Liver (tissue), 3 donors: ENCODE data around the gene MTRF1L.

Source experiments
- CTCF ChIP-seq: fragments of 150-350 bp; IDR thresholded peaks from 2 replicates; pipeline ENCODE4 v1.5.1; 2017; ENCODE audit warnings: improper control_type of control experiment, low read depth, low read length; ENCODE audit not compliant: missing input control
- EGR1 ChIP-seq, 2 donors: IDR thresholded peaks; 2 replicates each; pipeline ENCODE4 v1.6.1; 2016 to 2018; ENCODE audit warnings: antibody characterized with exemption in 2 of 2, low read depth in 2 of 2
- GABPA ChIP-seq, 2 donors: IDR thresholded peaks in 1 of 2; conservative IDR thresholded peaks in 1 of 2; 2 replicates each; pipeline ENCODE4 v1.6.1; 2016; ENCODE audit warnings: antibody characterized with exemption in 2 of 2, mild to moderate bottlenecking in 1 of 2, moderate library complexity in 1 of 2
- HNF4G ChIP-seq: IDR thresholded peaks from 2 replicates; pipeline ENCODE4 v1.6.1; 2016; ENCODE audit warnings: antibody characterized with exemption
- NR2F2 ChIP-seq: IDR thresholded peaks from 2 replicates; pipeline ENCODE4 v1.6.1; 2016; ENCODE audit warnings: antibody characterized with exemption
- SP1 ChIP-seq: IDR thresholded peaks from 2 replicates; pipeline ENCODE4 v1.6.1; 2018; ENCODE audit warnings: antibody characterized with exemption, mild to moderate bottlenecking
- TAF1 ChIP-seq: conservative IDR thresholded peaks from 2 replicates; pipeline ENCODE4 v1.6.1; 2016; ENCODE audit warnings: antibody characterized with exemption, mild to moderate bottlenecking
- YY1 ChIP-seq: IDR thresholded peaks from 2 replicates; pipeline ENCODE4 v1.6.1; 2016; ENCODE audit warnings: antibody characterized with exemption, mild to moderate bottlenecking
- TF ChIP-seq, protein P1 (sequence below): IDR thresholded peaks from 2 replicates; pipeline ENCODE4 v1.6.1; 2016; ENCODE audit warnings: antibody characterized with exemption, mild to moderate bottlenecking
- donor health status: healthy.
- donor health status: healthy.

GRCh38 chr6:152980656-152981055, 21.9 kb downstream of the MTRF1L start:
- TF ChIP-seq CTCF: no peak
- no peak for TF ChIP-seq HNF4G
- TF ChIP-seq YY1: no peak
- TF ChIP-seq TAF1: no peak
- no peak for TF ChIP-seq SP1
- no peak for TF ChIP-seq GABPA (IDR thresholded peaks at IDR 0.05 in 1 of 2, conservative IDR thresholded peaks at IDR 0.05 in 1 of 2)
- TF ChIP-seq, protein P1, sequence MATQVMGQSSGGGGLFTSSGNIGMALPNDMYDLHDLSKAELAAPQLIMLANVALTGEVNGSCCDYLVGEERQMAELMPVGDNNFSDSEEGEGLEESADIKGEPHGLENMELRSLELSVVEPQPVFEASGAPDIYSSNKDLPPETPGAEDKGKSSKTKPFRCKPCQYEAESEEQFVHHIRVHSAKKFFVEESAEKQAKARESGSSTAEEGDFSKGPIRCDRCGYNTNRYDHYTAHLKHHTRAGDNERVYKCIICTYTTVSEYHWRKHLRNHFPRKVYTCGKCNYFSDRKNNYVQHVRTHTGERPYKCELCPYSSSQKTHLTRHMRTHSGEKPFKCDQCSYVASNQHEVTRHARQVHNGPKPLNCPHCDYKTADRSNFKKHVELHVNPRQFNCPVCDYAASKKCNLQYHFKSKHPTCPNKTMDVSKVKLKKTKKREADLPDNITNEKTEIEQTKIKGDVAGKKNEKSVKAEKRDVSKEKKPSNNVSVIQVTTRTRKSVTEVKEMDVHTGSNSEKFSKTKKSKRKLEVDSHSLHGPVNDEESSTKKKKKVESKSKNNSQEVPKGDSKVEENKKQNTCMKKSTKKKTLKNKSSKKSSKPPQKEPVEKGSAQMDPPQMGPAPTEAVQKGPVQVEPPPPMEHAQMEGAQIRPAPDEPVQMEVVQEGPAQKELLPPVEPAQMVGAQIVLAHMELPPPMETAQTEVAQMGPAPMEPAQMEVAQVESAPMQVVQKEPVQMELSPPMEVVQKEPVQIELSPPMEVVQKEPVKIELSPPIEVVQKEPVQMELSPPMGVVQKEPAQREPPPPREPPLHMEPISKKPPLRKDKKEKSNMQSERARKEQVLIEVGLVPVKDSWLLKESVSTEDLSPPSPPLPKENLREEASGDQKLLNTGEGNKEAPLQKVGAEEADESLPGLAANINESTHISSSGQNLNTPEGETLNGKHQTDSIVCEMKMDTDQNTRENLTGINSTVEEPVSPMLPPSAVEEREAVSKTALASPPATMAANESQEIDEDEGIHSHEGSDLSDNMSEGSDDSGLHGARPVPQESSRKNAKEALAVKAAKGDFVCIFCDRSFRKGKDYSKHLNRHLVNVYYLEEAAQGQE: no peak
- no peak for TF ChIP-seq NR2F2
- TF ChIP-seq EGR1 (IDR thresholded peaks at IDR 0.05; ENCODE audit: low read depth in 2 of 2): no peak
